Posterior cingulate gyrus (tissue), 11 donors: ENCODE data around the gene DIP2C.
"Not testable (repeated sequence)": the region's sequence is repeated elsewhere in the genome, so short reads cannot be mapped to it uniquely, and the experiment has no call there.

ENCODE experiments used
- DNase-seq, 10 donors: peaks; one replicate each; pipeline versions ENCODE4 v3.0.0 to v3.0.0-alpha.2; 2020 to 2021; ENCODE audit warnings: mixed read lengths in 3 of 10
- intact Hi-C: fragments of 100-400 bp; cut with DNase I; formaldehyde crosslinking; loops from one replicate; pipeline ENCODE4 v1.15.1; 2023

Gene DIP2C

GRCh38 chr10:427761-428519 is 261.5 kb downstream of the DIP2C start:
- intact Hi-C loops, result no loop called here
- no peak for DNase-seq

GRCh38 chr10:425365-425764 is 264.1 kb downstream of the DIP2C start:
- intact Hi-C loops, DNase-seq: not testable (repeated sequence)

- intact Hi-C loops, DNase-seq: not testable (repeated sequence)
Measured at GRCh38 chr10:424724-425123, 264.7 kb downstream of the DIP2C start.

GRCh38 chr10:423178-423577 is 266.3 kb downstream of the DIP2C start:
- no peak for DNase-seq
- intact Hi-C loops, result no loop called here

GRCh38 chr10:422675-423074 is 266.8 kb downstream of the DIP2C start:
- intact Hi-C loops, result no loop called here
- DNase-seq, result no peak

GRCh38 chr10:422241-422640 is 267.2 kb downstream of the DIP2C start:
- intact Hi-C loops, result no loop called here
- DNase-seq, result no peak

GRCh38 chr10:421170-421569 is 268.3 kb downstream of the DIP2C start:
- DNase-seq, result no peak
- intact Hi-C loops, result no loop called here

- DNase-seq, result peak in 1 of 10 donors; percentile 85
- intact Hi-C loops, result no loop called here
Measured at GRCh38 chr10:420154-421121, 269.0 kb downstream of the DIP2C start.

- intact Hi-C loops, result no loop called here
Measured at GRCh38 chr10:418894-419293, 270.6 kb downstream of the DIP2C start.

GRCh38 chr10:418226-418625 is 271.2 kb downstream of the DIP2C start:
- DNase-seq, result no peak
- intact Hi-C loops, result no loop called here

More at GRCh38 chr10:418894-419293, 270.6 kb downstream of the DIP2C start:
- DNase-seq, result peak in 1 of 10 donors; percentile 53

GRCh38 chr10:416091-416515 is 273.4 kb downstream of the DIP2C start:
- peak in 1 of 10 donors; percentile 80 for DNase-seq
- intact Hi-C loops, result no loop called here

- intact Hi-C loops, result no loop called here
- peak in 2 of 10 donors; percentile 50 to 77 for DNase-seq
Measured at GRCh38 chr10:413662-414071, 275.8 kb downstream of the DIP2C start.

- intact Hi-C loops, result no loop called here
- DNase-seq, result peak in 1 of 10 donors; percentile 30
Measured at GRCh38 chr10:412109-412508, 277.4 kb downstream of the DIP2C start.

- DNase-seq, result peak in 1 of 10 donors; percentile 5
- intact Hi-C loops, result no loop called here
Measured at GRCh38 chr10:411603-412002, 277.9 kb downstream of the DIP2C start.

- intact Hi-C loops, result no loop called here
- DNase-seq, result peak in 2 of 10 donors; percentile 24 to 69
Measured at GRCh38 chr10:409408-410040, 279.9 kb downstream of the DIP2C start.

GRCh38 chr10:408236-408635 is 281.2 kb downstream of the DIP2C start:
- intact Hi-C loops, result no loop called here
- no peak for DNase-seq

GRCh38 chr10:406976-407375 is 282.5 kb downstream of the DIP2C start:
- intact Hi-C loops, result no loop called here
- no peak for DNase-seq

- intact Hi-C loops, result no loop called here
- DNase-seq, result peak in 1 of 10 donors; percentile 42
Measured at GRCh38 chr10:405648-406047, 283.8 kb downstream of the DIP2C start.

GRCh38 chr10:404991-405390 is 284.5 kb downstream of the DIP2C start:
- intact Hi-C loops, result no loop called here
- DNase-seq, result peak in 1 of 10 donors; percentile 56

GRCh38 chr10:404346-404745 is 285.1 kb downstream of the DIP2C start:
- intact Hi-C loops, result no loop called here
- DNase-seq, result no peak

- intact Hi-C loops, result loop anchor here (10.0 kb wide), 1 partner anchor 96 kb away; no protein-coding TSS in a partner anchor
- DNase-seq, result no peak
Measured at GRCh38 chr10:398954-399353, 290.5 kb downstream of the DIP2C start.
